IPS-NIHi11 (cell line): ENCODE results near the gene CLPSL1.

Experiments
- DNase-seq: peaks from one replicate; pipeline ENCODE4 v3.0.0; 2012; ENCODE audit warnings: mixed read lengths, low spot score

The CLPSL1 gene

GRCh38 chr6:35797837-35798526 lies 17.2 kb downstream of the CLPSL1 start:
- DNase-seq, result peak; percentile 47

GRCh38 chr6:35798706-35799105 lies 17.9 kb downstream of the CLPSL1 start:
- DNase-seq, result no peak

GRCh38 chr6:35801148-35801547 lies 20.3 kb downstream of the CLPSL1 start:
- no peak for DNase-seq

GRCh38 chr6:35804996-35805736 lies 24.3 kb downstream of the CLPSL1 start, which contains the start of gene LHFPL5:
TSS of gene LHFPL5 (plus strand) at chr6:35805352. CDS start at chr6:35805671, 319 bp downstream.
- DNase-seq, result peak; percentile 99

GRCh38 chr6:35808688-35809087 lies 27.9 kb downstream of the CLPSL1 start:
- no peak for DNase-seq

- DNase-seq, result no peak
These were observed 29.0 kb downstream of the CLPSL1 start for GRCh38 chr6:35809809-35810208.

- no peak for DNase-seq
These were observed 30.3 kb downstream of the CLPSL1 start for GRCh38 chr6:35810971-35811698.

GRCh38 chr6:35811699-35811995 lies 30.8 kb downstream of the CLPSL1 start:
- DNase-seq, result no peak

- no peak for DNase-seq
These were observed 36.7 kb downstream of the CLPSL1 start for GRCh38 chr6:35817515-35817914.

- no peak for DNase-seq
These were observed 42.8 kb downstream of the CLPSL1 start for GRCh38 chr6:35823601-35824000.

GRCh38 chr6:35824552-35825192 lies 43.9 kb downstream of the CLPSL1 start:
- DNase-seq, result no peak

GRCh38 chr6:35829306-35829705 lies 48.5 kb downstream of the CLPSL1 start:
- no peak for DNase-seq

- no peak for DNase-seq
These were observed 50.6 kb downstream of the CLPSL1 start for GRCh38 chr6:35831257-35832007.

- no peak for DNase-seq
These were observed 52.7 kb downstream of the CLPSL1 start for GRCh38 chr6:35833536-35833935.
